GM12801 (cell line): ENCODE results near the gene TAOK1.

ENCODE experiments used
- TF ChIP-seq, protein P1 (sequence below): IDR thresholded peaks from one replicate; pipeline ENCODE4 v1.5.1; 2011; ENCODE audit warnings: control low read depth; ENCODE audit not compliant: insufficient read length; ENCODE audit errors: extremely low read depth

Gene TAOK1

DNA sequence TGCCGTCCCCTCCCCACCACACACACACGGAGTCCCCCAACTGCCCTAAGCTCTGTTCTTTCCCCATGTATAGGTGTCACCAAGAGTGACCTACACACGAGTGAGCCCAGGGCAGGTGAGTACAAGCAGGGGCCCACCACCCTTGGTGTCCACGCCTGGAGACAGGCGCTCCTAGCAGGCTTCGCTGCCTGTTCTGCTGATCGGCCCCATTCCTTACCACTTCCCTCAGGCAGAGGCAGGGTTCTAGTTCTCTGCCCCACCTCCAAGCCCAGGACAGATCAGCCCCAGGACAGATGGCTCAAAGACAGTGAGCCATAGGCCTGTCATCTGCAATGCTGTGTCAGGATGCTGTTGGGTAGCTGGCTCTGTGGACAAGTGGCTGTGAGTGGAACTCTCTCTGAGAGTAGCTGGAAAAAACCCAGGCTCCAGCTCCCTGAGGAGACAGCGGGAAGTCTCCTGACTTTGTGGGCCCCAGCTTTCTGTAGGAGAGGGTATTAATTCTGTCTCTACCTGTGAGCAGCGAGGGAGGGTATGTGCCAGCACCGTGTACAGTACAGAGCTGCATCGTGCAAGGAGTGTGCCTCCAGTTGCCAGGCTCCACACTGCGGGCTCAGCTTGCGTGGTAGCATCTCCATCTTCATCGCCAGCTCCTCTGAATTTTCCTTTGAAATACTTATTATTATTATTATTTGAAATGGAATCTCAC is 179.2 kb downstream of the TAOK1 start:
- TF ChIP-seq, protein P1, sequence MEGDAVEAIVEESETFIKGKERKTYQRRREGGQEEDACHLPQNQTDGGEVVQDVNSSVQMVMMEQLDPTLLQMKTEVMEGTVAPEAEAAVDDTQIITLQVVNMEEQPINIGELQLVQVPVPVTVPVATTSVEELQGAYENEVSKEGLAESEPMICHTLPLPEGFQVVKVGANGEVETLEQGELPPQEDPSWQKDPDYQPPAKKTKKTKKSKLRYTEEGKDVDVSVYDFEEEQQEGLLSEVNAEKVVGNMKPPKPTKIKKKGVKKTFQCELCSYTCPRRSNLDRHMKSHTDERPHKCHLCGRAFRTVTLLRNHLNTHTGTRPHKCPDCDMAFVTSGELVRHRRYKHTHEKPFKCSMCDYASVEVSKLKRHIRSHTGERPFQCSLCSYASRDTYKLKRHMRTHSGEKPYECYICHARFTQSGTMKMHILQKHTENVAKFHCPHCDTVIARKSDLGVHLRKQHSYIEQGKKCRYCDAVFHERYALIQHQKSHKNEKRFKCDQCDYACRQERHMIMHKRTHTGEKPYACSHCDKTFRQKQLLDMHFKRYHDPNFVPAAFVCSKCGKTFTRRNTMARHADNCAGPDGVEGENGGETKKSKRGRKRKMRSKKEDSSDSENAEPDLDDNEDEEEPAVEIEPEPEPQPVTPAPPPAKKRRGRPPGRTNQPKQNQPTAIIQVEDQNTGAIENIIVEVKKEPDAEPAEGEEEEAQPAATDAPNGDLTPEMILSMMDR: no peak

DNA sequence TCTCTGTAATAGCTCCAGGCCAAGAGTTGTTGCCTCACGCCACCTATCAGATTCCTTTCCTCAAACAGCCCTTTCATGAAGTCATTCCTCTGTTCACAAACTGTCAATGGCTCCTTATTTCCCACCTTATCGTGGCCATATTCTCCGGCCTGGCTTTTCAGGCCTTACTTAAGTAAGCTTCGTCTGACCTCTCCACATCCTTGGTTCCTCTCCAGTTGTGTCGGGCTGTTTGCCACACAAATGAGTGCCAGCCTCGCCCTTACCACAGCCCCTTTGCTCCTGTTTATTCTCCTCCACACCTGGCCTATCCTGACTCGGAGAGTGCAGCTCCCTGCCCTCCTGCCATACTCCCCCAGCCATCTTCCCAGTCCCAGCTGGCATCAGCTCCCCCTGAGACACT is 180.4 kb downstream of the TAOK1 start:
- TF ChIP-seq, protein P1: no peak

DNA sequence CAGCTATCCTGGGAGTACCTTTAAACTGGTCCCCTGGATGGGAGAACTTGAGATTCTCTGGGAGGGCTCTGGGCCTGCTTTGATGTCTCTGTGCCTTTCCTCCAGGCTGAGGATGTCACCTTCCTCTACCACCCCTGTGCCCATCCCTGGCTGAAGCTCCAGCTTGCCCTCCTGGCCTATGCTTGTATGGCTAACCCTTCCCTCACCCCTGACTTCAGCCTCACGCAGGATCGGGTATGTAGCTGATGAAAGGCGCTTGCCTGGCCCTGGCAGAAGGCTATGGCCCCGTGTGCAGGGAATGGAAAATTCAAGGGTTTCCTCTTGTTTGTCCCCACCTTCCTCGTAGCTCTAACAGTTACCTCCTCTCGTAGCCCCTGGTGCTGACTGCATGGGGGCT is 181.3 kb downstream of the TAOK1 start:
- TF ChIP-seq, protein P1: no peak

DNA sequence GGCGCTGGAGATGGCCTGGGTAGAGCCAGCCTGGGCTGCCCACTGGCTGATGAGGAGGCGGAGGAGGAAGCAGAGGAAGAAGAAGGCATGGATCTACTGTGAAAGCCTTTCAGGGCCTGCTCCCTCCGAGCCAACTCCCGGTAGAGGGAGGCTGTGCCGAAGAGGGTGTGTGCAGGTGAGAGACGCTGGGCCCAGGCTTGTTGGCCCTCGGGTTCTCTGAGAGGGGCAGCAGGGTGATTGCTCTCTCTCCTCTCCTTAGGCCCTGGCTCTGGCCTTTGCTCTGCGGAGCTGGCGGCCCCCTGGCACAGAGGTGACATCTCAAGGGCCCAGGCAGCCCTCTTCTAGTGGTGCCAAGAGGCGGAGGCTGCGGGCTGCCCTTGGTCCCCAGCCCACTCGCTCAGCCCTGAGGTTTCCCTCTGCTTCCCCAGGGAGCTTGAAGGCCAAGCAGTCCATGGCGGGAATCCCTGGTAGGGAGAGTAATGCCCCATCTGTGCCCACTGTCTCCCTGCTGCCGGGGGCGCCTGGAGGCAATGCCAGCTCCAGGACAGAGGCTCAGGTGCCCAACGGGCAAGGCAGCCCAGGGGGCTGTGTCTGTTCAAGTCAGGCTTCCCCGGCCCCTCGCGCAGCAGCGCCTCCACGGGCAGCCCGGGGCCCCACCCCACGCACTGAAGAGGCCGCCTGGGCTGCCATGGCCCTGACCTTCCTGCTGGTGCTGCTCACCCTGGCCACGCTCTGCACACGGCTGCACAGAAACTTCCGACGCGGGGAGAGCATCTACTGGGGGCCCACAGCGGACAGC is 181.9 kb downstream of the TAOK1 start:
- TF ChIP-seq, protein P1: no peak

DNA sequence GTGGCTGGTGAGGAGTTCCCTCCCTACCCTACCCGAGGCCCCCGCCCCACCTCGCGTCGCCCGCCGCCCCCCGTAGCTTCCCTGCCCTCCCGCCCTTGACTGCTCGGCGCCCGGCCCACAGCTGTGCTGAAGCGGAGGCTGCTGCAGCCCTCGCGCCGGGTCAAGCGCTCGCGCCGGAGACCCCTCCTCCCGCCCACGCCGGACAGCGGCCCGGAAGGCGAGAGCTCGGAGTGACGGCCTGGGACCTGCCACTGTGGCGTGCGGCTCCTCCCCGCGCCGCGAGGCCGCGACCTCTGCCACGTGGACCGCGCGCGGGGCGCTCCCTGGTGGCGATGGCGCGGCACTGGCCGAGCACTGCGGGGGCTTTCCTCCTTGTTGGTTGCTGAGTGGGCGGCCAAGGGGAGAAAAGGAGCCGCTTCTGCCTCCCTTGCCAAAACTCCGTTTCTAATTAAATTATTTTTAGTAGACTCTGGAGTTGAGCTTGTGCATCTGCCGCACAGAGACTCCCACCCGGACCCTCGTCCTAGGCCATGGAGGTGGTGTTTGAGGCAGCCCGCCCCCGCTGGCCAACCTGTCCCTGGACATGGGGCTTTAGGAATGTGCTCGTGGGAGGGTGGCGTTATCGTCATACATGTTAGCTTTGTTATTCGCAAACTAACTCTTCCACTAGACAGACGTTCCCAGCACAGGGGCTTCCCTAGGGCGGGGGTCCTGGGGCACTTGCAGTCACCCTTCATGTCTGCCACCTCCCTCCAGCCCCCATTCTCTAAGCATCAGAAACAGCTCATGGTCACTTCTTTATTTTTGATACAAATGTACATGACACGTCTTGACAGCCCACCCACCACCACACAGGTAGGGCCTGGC is 182.8 kb downstream of the TAOK1 start:
- TF ChIP-seq, protein P1: no peak

DNA sequence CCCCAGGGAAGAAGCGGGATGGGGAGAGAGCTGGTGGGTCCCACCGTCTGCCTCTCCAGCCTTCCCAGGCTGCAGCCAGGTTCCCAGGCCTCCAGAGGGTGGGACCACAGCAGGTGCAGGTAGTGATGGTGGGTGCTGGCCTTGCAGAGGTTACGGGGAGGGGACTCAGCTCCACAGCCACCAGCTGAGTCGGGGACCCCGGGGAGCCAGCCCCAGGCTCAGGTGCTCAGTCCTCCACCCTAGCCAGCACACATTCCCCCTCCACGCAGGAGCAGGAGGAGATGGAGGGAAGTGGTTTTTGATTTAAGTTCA is 183.4 kb downstream of the TAOK1 start:
- TF ChIP-seq, protein P1: no peak
